Fibroblast of lung (primary cell): ENCODE measurements around the gene RPH3AL. TPM values are rescaled to one million over a fixed set of nuclear protein-coding genes. Genes with fewer than 3 reads are reported as not detected.
"Not testable (repeated sequence)": the region's sequence is repeated elsewhere in the genome, so short reads cannot be mapped to it uniquely, and the experiment has no call there.

ENCODE experiments used
- DNase-seq, 2 donors: peaks; one replicate each; pipeline versions ENCODE4 v3.0.0 to v3.0.0-alpha.2; 2010; ENCODE audit warnings: low read depth in 2 of 2
- H2AFZ ChIP-seq: 2 replicates; pipeline ENCODE4 v1.5.1; 2012; ENCODE audit warnings: low read length, control low read depth, inconsistent platforms
- H3K27ac ChIP-seq: 2 replicates; pipeline ENCODE4 v1.5.1; 2011; ENCODE audit warnings: low read length, control low read depth; ENCODE audit not compliant: insufficient read depth
- H3K27me3 ChIP-seq: 2 replicates; pipeline ENCODE4 v1.5.1; 2011; ENCODE audit warnings: mild to moderate bottlenecking, low read length; ENCODE audit not compliant: control insufficient read depth, insufficient read depth
- H3K36me3 ChIP-seq: 2 replicates; pipeline ENCODE4 v1.5.1; 2011; ENCODE audit warnings: low read length; ENCODE audit not compliant: control insufficient read depth, insufficient read depth
- H3K4me1 ChIP-seq: 2 replicates; pipeline ENCODE4 v1.5.1; 2011; ENCODE audit warnings: low read length; ENCODE audit not compliant: control insufficient read depth, insufficient read depth; ENCODE audit errors: extremely low read depth
- H3K4me2 ChIP-seq: 2 replicates; pipeline ENCODE4 v1.5.1; 2011; ENCODE audit warnings: low read length, control low read depth; ENCODE audit not compliant: insufficient read depth; ENCODE audit errors: extremely low read depth
- H3K4me3 ChIP-seq, 4 experiments: fragments of 200-600 bp in 1 of 4; sonication (generic) in 1 of 4; replicated peaks in 1 of 4; 2 replicates each; pipeline ENCODE4 v1.5.1; 2011 to 2016; ENCODE audit warnings: low read length in 4 of 4, low read depth in 3 of 4, mild to moderate bottlenecking in 3 of 4, control low read depth in 2 of 4, inconsistent platforms in 1 of 4, mixed read lengths in 1 of 4; ENCODE audit not compliant: insufficient read depth in 1 of 4; ENCODE audit errors: control extremely low read depth in 1 of 4
- H3K79me2 ChIP-seq: 2 replicates; pipeline ENCODE4 v1.5.1; 2012; ENCODE audit warnings: mild to moderate bottlenecking, low read length, inconsistent platforms; ENCODE audit not compliant: control insufficient read depth, insufficient read depth
- H3K9ac ChIP-seq: 2 replicates; pipeline ENCODE4 v1.5.1; 2011; ENCODE audit warnings: mild to moderate bottlenecking, low read length, control low read depth; ENCODE audit not compliant: insufficient read depth
- H3K9me3 ChIP-seq: 2 replicates; pipeline ENCODE4 v1.5.1; 2012; ENCODE audit warnings: low read depth, low read length; ENCODE audit not compliant: control insufficient read depth, insufficient read depth
- H4K20me1 ChIP-seq: 2 replicates; pipeline ENCODE4 v1.5.1; 2011; ENCODE audit warnings: low read length; ENCODE audit not compliant: control insufficient read depth, insufficient read depth; ENCODE audit errors: extremely low read depth
- EZH2 ChIP-seq: IDR thresholded peaks from 2 replicates; pipeline ENCODE4 v1.5.1; 2012; ENCODE audit warnings: low read length, control low read depth, mild to moderate bottlenecking; ENCODE audit errors: missing control alignments
- polyA plus RNA-seq, 2 donors: library from polyadenylated mRNA; depleted of rRNA in 1 of 2; stranded (reverse) in 1 of 2; unstranded in 1 of 2; fragments of >200 nt; gene quantifications; 2 replicates each; pipeline ENCODE4 v1.2.1, GENCODE V29; 2011 to 2012; ENCODE audit warnings: missing spikeins in 1 of 2
- total RNA-seq: library from RNA; depleted of rRNA; stranded (reverse); fragments of >200 nt; gene quantifications from 2 replicates; pipeline ENCODE4 v1.2.1, GENCODE V29; 2014
- TF ChIP-seq, protein P1 (sequence below), 2 donors: IDR thresholded peaks in 1 of 2; conservative IDR thresholded peaks in 1 of 2; 1 replicate in 1 of 2; 2 replicates in 1 of 2; pipeline ENCODE4 v1.5.1; 2011 to 2012; ENCODE audit warnings: low read length in 2 of 2, control low read depth in 1 of 2, inconsistent platforms in 1 of 2, low read depth in 1 of 2, mild to moderate bottlenecking in 1 of 2

The RPH3AL gene
- total and polyA plus RNA-seq, 2 donors (not counting 1 experiment from before 2014, with no cell fraction given), result 0.49 to 3.0 TPM

DNA sequence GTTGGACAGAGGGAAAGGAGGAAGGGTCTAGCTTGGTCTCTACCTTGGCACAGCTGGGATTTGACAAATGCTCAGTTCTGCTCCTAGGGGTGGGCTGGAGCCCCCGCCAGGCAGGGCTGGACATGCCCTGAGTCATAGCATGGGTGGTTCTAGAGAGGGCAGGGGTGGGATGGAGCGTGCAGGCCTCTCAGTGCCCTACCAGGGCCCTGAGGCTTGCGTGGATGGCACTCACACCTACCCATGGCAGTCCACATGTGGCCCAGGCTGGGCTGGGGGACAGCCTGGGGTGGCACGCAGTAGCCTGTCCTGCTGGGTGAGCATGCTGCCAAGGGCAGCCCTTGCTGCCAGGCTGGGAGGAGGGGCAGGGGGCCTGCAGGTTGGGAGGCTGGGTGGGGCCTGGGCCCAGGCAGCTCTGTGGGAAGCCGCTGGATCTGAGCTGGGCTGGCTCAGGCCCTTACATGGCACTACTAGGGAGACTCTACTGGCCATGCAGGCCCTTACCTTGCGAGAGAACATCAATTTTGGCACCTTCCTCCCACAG, 182.4 kb downstream of the RPH3AL start:
- Histone ChIP-seq H3K36me3 (no peaks in the 10 kb centered on the region), H3K4me1 (no peaks in the 10 kb centered on the region), H3K79me2 (no peaks in the 10 kb centered on the region), H2AFZ (no peak overlapping the region), H3K4me2 (no peak overlapping the region), H3K9me3 (no peaks in the 10 kb centered on the region), H3K9ac (no peak overlapping the region), H3K27ac (no peak overlapping the region), H4K20me1 (no peaks in the 10 kb centered on the region), H3K27me3 (no peaks in the 10 kb centered on the region), H3K4me3 (no peak overlapping the region)
- TF ChIP-seq, protein P1, sequence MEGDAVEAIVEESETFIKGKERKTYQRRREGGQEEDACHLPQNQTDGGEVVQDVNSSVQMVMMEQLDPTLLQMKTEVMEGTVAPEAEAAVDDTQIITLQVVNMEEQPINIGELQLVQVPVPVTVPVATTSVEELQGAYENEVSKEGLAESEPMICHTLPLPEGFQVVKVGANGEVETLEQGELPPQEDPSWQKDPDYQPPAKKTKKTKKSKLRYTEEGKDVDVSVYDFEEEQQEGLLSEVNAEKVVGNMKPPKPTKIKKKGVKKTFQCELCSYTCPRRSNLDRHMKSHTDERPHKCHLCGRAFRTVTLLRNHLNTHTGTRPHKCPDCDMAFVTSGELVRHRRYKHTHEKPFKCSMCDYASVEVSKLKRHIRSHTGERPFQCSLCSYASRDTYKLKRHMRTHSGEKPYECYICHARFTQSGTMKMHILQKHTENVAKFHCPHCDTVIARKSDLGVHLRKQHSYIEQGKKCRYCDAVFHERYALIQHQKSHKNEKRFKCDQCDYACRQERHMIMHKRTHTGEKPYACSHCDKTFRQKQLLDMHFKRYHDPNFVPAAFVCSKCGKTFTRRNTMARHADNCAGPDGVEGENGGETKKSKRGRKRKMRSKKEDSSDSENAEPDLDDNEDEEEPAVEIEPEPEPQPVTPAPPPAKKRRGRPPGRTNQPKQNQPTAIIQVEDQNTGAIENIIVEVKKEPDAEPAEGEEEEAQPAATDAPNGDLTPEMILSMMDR (conservative IDR thresholded peaks at IDR 0.05 in 1 of 2, IDR thresholded peaks at IDR 0.05 in 1 of 2; ENCODE audit: low read depth in 1 of 2, low read length in 2 of 2), result no peak
- TF ChIP-seq EZH2, result no peak
- DNase-seq, result no peak

DNA sequence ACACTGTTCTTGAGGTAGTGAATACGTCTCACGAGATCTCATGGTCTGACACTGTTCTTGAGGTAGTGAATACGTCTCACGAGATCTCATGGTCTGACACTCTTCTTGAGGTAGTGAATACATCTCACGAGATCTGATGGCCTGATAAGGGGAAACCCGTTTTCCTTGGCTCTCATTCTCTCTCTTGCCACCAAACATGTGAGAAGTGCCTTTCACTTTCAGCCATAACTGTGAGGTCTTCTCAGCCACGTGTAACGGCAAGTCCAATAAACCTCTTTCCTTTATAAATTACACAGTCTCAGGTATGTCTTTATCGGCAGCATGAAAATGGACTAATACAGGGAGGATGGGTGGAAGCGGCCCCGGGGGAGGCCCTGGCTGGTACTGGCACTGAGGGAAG, 184.0 kb downstream of the RPH3AL start:
- H3K4me3 ChIP-seq, H3K4me1 ChIP-seq, H2AFZ ChIP-seq, H4K20me1 ChIP-seq, H3K27me3 ChIP-seq, DNase-seq, H3K27ac ChIP-seq, H3K9ac ChIP-seq, H3K4me2 ChIP-seq, H3K36me3 ChIP-seq, H3K9me3 ChIP-seq, H3K79me2 ChIP-seq: not testable (repeated sequence)

DNA sequence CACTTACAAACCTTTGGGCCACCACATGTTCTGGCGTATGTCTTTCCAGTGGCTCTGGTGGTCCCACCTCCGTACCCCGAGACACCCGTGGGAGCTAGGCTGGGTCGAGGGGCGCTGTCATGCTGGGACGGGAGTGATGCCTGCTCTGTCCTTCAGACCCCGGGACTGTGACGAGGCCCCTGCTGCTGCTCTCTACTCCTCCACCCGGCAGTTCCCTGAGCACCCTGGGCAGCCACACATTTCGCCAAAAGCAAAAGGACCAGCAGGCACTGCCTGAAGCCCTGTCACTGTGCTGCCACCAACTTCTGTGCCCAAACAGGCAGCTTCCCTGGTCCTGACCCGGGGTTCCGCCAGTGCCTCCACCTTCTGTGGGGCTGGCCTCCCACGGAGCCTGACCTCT, 186.7 kb downstream of the RPH3AL start:
- Histone ChIP-seq H3K27ac (no peak overlapping the region), H3K79me2 (no peaks in the 10 kb centered on the region), H3K4me2 (no peak overlapping the region), H4K20me1 (no peaks in the 10 kb centered on the region), H3K4me3 (no peak overlapping the region), H3K9ac (no peak overlapping the region), H2AFZ (no peak overlapping the region), H3K27me3 (no peaks in the 10 kb centered on the region), H3K4me1 (no peaks in the 10 kb centered on the region), H3K9me3 (no peaks in the 10 kb centered on the region), H3K36me3 (no peaks in the 10 kb centered on the region)
- DNase-seq, result no peak
- TF ChIP-seq, protein P1 (conservative IDR thresholded peaks at IDR 0.05 in 1 of 2, IDR thresholded peaks at IDR 0.05 in 1 of 2; ENCODE audit: low read depth in 1 of 2, low read length in 2 of 2), result no peak
- no peak for TF ChIP-seq EZH2
